Hematopoietic multipotent progenitor cell treated with erythropoietin and hydrocortisone succinate and interleukin-3 and kit ligand, for 6 days (in vitro differentiated cells): ENCODE data around the gene HEMGN.
"Not testable (repeated sequence)": the region's sequence is repeated elsewhere in the genome, so short reads cannot be mapped to it uniquely, and the experiment has no call there.

Experiments used
- DNase-seq: peaks from one replicate; pipeline ENCODE4 v3.0.0-alpha.2; 2015

The HEMGN gene, protein sequence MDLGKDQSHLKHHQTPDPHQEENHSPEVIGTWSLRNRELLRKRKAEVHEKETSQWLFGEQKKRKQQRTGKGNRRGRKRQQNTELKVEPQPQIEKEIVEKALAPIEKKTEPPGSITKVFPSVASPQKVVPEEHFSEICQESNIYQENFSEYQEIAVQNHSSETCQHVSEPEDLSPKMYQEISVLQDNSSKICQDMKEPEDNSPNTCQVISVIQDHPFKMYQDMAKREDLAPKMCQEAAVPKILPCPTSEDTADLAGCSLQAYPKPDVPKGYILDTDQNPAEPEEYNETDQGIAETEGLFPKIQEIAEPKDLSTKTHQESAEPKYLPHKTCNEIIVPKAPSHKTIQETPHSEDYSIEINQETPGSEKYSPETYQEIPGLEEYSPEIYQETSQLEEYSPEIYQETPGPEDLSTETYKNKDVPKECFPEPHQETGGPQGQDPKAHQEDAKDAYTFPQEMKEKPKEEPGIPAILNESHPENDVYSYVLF

DNA sequence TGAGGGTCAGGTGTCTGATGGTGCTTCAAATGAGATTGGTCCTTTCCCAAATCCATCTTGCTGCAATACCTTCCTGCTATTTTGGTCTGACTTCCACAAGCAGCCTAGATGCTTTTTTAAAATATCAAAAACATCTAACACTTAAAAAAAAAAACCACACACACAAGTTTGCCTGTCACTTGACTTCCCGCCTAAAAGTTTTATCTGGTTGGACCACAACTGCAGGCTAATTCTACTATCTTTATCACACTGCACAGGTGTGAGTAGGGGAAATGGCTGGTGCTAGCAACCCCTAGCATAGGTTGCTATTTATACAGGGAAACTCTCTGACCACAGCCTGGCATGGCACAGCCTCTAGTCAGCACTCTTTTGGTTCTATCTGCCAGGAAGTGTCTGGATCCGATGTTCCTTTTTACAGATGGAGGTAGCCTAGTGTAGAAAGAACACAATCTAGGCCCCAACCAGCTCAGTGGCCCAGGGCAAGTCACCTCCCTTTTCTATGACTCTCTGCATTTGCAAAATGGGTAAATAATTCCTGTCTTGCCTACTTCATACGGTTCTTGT lies at the start of gene HEMGN:
Gene HEMGN (minus strand): TSS at position 92 of the 564 bp plus-strand sequence. CDS start 36 bp downstream, at position 56.
- peak; percentile 98 for DNase-seq

DNA sequence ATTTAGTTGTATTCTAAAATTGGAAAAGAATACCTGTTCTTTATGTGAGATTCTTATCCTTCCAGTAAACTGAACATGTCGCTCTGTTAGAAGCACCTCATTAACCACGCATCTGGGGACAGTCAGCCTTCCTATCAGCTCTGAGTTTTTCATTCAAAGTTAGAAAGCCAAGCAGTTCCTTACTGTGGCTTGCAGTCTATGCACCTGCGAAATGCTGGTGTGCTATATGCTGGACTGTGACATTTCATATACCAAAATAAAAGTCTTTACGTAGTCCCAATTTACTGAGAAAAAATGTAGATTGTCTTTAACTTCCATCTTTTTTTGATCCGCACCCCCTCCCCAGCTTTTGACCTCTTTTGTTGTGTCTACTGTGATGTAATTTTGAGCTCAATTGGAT lies 49.5 kb upstream of the HEMGN start:
- peak; percentile 47 for DNase-seq

DNA sequence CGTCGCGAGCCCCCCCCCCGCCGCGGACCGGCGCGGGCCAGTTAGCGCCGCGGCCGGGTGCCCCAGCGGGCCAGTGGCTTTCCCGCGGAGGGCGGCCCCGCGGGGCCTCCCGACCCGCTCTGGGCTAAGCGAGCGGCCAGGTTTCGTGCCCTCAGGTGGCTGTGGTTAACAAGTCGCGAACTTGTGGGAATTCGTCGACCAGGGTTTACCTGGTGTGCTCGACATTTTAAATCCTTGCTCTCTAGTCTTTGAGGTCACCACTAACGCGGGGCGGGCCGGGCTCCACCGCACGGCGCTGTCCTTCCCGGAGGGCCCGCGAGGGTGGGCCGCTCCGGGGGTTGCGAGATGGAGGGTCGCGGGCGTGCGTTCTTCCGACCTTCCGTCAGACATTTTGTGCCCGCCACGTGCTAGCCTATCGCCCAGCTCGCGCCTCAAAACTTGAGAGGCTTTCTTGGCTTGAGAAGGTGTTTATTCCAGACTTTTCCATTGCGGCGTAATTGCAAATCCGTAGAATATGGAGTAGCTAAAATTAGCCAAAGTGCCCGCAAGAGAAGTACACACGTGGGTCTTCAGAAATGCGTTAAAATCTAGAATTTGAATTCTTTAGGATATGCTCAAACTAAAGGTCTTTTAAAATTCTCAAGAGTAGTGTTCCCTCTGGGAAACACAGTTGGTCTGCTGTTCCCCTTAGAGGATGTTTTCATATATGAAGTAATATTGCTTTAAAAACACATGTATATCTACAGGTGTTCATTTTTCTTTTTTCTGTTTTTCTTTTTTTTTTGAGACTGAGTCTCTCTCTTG lies 47.3 kb upstream of the HEMGN start:
- peak; percentile 74 for DNase-seq

DNA sequence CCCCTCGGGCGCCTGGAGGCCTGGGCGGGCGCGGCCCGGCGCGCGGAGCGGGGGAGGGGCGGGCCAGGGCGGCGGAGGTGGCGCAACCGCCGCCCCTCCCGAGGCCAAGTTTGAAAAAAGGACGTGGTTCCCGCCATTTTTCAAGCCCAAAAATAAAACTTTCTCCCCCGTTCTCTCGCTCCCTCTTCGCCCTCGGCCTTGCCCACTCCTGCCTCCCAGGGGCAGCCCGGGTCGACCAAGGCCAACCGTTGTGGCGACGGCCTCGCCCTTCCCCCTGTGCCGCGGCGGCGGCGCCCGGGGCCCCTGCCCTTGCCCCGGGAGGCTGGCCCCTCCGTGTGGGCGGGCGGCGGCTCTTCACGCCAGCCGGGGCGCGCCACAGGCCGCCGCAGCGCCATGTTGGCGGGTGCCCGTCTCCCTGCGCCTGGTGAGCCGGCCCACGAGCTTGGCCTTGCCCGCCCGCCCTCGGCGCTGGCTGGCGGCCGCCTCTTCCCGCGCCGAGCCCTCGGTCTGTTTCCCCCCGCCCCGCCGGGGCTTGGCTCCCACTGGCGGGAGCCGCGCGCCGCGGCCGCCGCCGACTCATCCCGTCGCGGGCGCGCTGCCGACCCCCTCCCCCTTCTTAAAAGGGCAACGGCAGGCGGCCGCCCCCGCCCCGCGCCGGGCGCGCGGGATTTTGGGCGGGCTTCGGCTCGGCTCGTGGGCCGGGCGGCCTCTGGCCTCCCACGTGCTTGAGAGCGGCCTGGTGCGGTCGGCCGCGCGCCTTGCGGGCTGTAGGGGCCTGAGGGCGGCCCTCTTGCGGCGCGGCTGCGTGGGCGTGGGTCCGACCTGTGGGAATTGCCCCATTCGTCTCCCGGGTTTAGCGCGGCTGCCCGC lies 46.5 kb upstream of the HEMGN start:
- peak; percentile 82 for DNase-seq

DNA sequence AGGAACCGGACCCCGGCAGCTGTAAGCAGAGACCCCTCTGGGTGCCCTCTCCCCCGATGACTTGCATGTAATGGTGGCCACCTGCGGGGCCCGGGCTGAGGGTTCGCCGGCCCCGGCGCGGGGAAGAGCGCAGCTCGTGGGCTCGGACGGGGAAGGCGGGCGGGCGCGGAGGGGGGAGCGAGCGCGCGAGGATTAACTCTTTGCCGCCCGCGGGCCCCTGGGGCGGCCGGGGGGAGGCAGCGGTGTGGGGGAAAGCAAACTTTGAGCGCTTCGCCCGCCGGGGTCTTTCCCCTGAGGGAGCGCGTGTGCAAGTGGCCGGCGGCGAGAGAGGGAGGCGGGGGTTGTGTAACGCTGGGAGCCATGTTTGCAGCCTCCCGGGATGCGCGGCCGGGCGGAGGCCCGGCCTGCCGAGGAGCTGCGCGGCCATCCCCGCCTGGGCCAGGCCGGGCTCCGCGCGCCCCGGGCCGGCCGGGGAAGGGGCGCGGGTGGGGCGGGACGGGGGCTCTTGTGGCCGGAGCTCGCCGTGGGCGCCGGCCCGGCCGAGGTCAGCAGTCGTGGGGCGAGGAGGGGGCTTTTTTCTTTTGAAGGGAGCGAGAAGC lies 45.7 kb upstream of the HEMGN start:
- DNase-seq = peak; percentile 59

DNA sequence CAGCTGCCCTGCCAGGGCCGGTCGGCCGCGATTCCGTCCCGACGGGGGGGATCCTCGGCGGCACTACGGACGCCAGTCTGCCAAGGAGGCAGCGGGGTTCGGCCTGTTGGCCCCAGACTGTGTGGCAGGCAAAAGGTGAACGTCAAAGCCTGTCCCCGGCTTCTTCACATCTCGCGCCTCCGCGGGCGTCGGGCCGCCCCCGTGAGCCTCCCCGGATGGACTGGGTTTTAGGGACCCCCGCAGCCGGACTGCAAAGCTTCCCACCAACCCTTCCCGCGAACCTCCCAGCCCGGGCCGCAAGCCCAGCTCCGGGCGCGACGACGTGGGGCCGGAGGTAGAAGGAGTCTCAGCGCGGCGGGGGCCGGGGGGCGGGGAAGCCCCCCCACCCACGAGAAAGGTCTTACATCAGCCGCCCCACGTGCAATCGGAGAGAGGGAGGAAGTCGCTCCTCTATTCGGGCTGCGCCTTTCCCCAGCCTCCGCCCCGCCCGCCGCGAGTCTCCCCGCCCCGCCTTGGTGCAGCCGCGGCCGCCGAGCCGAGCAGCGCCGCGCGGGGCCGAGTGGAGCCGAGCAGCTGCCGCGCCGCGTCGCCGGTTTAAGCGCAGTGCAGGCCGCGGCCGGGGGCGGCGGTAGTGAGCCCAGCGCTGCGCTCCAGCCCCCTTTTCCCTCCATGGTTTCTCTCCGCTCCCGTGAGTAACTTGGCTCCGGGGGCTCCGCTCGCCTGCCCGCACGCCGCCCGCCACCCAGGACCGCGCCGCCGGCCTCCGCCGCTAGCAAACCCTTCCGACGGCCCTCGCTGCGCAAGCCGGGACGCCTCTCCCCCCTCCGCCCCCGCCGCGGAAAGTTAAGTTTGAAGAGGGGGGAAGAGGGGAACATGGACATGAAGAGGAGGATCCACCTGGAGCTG lies 45.0 kb upstream of the HEMGN start, which contains the start of gene ANP32B:
Gene ANP32B (plus strand): TSS at position 659 of the 906 bp plus-strand sequence. CDS start 215 bp downstream, at position 874.
- DNase-seq = peak; percentile 97

DNA sequence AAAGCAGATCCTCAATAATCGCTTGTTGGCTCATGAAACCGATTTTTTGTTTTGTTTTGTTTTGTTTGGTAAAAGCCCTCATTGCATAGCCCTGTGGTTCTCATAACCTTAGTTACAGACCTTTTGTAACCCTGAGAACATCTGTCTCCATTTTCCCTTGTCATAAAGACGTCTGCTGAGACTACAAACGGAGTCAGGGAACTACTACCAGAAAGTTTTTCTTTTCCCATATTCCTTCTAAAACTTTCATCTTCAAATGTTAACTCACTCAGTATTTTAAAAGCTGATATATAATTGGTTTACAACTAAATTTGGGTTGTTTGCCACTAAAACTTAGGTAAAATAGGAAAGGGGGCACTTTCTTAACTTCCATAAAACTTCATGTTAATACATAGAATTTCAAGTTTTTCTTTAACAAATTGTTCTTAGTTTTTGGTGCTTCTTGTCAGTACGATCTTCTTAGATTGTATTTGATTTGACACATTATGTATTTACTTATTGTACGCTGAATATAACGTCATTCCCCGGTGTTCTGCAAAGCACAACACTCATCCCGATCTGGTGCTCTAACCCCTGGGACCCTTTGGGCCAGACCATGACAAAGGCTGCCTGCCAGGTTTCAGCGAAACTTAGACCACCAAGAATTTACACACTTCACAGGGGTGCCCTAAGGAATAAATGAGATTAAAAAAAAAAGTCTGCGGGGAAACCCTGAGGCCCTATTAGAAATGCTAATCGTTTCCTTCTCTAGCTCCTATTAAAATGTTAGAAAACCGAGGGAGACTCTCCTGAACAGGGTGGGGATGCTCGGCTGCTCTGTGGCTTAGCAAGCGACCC lies 44.1 kb upstream of the HEMGN start:
- peak; percentile 62 for DNase-seq

DNA sequence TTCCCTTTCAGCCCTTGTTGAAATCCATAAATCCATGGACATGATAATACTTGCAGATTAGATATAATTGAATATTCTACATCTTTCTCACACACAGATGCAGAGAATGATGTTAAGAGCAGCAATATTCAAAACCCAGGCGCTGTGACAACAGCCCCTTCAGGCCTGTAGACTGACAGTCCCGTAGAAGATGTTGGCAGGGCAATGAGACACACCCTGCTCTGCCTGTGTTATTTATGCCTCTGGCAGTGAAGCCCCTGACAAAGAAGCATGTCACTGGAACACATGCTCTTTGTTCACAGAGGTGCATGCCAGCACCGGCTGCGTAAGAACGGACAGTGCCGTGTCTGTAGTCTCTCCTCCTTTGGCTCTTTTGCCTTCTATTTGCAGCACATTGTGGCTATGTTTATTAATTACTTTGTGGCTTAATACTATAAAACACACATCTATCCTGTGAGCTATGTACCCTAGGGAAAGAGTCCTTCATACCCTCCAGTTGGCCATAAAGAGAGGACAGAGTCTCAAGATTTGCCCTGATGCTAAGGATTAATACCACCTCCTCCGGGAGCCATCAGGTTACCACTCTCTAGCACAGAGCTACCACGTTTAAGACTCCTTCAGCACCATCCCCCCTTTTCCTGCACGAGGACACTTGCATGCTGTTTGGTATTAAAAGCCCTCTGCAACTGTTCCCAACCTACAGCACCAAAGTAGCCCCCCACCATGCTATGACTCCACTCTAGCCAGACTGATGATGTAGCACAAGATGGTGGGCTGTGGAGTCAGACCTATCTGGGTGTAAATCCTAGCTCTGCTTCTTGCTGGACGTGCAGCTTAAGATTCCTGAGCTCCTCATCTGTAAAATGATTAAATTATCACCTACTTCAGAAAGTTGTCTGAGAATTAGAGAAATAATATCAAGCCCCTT lies 43.2 kb upstream of the HEMGN start:
- peak; percentile 80 for DNase-seq

DNA sequence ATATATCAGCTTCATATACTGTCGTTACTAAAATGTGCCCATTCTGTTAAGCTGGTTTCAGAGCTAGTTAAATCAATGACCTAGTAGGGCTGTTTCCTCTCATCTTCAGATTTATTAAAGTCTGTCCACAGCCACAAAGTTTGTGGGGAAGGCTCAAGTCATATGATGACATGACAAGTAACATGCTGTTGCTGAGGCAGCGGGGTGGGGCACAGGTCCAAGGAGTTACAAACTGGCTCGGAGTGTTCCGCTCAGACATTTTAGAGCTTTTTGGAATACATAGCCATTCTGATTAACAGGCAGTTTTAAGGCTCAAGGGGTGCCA lies 42.5 kb upstream of the HEMGN start:
- peak; percentile 52 for DNase-seq

DNA sequence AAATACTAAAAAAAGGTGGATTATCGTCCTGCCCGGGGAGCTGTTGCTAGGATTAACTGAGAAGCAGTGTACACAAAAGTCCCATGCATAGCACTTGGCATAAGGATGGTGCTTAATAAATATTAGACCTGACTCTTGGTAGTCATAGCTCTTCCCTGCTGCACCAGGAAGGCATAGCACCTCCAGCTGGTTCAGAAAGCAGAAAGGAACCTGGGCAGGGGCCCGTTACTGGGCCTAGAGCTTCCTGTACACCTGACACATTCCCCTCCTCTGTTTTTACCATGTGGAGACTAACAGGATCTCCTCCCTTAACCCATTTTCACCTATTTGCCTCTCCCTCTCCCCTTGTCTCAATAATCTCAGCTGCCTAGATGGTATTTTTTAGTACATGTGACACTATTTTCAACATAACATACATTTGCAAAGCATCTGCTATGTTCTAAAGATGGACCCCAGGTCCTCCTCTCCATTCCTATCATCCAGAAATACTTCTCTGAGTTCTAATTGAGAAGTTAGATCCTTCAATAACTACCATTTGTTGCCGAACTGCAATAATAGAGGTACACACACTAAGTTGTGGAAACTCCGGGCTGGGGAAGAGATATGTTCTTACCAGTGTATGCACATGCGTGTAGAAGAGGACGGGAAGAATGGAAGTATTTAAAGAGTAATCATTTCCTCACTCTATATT lies 42.0 kb upstream of the HEMGN start:
- DNase-seq = no peak

DNA sequence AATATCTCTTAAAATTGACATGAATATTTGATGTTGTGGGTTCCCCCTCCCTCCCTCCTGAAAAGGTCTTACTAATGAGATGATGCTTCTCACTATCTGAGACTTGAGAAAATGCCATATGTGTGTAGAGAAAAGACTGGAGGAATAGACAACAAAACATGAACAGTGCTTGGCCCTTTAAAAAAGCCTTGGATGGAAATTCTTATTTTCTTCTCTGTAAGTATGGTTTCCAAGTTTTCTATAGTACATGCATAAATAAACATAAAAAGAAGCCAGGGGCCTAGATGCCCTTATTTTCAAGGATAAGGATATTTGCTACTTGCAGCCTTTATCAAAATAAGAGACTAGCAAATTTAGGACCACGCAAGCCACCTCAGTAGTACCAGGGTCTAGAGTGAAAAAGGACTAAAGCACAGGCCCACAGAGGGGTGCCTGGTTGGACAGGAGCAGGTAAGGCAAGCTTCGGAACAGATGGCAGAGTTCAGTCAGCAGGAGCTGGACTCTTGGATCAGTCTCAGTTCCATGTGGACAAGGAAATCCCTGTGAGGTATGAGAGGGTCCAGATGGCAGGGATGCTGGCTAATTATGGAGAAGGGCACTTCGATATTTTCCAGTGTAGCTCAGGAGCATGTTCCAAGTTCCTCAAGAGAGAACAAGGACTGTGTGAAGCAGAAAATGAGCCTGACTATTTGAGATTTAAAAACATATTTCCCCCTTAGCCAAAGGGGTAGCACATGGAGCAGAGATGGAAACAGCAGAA lies 40.6 kb upstream of the HEMGN start:
- no peak for DNase-seq

DNA sequence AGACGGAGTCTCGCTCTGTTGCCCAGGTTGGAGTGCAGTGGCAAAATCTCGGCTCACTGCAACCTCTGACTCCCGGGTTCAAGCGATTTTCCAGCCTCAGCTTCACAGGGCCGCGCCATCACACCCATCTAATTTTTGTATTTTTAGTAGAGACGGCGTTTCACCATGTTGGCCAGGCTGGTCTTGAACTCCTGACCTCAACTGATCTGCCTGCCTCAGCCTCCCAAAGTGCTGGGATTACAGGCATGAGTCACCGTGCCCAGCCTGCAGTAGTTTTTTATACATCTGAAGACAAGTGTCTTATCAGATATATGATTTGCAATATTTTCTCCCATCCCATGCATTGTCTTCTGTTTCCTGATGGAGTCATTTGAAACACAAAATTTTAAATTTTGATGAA lies 38.7 kb upstream of the HEMGN start:
- DNase-seq = not testable (repeated sequence)

DNA sequence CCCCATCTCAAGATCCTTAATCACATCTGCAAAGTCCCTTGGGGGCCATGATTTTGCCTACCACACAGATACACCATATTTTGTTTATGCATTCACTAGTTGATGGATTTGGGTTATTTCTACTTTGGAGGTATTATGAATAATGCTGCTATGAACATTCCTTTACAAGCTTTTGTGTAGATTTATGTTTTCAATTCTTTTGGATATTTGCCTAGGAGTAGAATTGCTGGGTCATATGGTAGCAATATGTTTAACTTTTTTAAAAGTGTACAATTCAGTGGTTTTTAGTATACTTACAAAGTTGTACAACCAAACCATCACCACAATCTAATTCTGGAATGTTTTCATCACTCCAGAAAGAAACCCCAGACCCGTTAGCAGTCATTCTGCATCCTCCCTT lies 37.4 kb upstream of the HEMGN start:
- DNase-seq = no peak

DNA sequence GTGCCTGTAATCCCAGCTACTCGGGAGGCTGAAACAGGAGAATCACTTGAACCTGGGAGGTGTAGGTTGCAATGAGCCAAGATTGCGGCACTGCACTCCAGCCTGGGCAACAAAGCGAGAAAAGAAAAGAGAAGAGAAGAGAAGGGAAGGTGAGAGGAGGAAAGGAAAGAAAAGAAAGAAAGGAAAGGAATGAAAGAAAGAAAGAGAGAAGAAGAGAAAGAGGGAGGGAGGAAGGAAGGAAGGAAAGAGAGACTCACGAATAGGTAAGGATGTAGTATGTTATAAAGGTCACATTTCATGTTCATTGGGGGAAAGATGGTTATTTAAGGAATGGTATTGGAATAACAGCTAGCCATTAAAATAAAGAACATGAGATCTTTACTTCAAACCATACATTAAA lies 34.8 kb upstream of the HEMGN start:
- no peak for DNase-seq

DNA sequence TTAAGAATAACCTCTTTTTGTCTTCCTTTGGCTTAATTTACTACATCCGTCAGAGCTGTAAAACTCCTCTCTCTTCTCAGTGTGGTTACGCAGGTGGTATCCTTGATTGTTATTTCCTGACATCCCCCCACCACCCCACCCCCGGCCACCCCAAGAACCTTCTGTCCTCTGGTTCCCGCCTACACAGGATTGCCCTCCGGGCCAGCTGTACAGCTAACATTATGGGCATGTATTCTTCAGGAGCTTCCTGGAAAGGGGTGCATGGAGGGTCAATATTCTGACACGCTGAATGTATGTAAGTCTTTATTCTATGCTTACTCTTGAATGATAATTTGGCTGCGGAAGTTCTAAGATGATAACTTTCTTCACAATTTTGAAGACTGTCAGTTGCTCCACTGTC lies 32.2 kb upstream of the HEMGN start:
- no peak for DNase-seq

DNA sequence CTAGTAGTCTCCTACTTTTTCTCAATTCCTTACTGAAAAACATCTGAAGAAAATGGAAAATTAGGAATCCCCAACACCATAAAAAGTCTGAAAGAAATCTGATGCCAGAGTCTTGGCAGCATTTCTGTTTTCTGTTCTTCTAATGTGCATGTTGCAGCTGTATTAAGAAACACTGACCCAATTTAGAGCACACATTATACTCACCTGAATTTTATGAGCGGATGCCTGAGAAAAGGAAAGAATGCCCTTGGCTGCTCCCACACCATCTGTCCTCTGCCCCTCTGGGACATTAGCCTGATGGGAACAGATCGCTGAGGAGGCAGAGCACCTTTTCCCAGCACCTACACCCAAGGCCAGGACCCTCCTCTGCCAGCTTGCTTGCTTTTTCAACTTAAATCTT lies 31.0 kb upstream of the HEMGN start:
- DNase-seq = no peak

DNA sequence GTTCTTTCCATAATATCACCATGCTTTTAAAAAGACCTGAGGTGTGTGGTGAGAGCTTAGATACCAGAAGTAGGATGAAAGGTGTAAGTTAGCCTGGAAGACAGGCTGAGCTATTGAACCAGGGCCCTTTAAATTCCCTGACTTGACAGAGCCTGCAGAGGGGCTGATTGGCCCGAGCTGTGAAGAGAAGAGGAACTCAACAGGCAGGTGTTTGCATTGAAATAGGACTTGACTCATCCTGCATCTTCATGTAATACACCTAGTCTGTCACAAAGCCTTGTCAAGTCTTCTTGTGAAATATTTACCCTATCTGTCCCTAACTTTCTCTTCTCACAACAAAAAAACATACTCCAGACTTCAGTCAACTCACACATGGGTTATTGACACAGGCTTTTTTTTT lies 28.5 kb upstream of the HEMGN start:
- no peak for DNase-seq

DNA sequence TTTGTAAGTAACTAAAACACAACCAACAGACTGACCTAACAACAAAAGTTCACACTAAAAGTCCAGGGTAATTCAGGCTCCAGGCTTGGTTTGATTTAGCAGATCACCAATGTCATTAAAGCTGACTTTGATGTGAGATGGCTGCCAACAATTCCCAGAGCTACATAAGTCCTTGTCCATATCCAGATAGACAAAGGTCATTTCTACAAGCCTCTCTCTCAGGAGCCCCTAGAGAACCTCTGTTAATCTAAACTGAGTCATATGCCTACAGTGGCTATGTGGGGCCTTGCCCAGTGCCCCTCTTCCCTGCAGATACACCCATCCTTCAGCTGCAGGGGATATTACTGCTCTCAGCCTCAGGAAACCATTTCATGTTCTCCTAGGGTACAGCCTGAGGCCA lies 26.9 kb upstream of the HEMGN start:
- no peak for DNase-seq
